ENCODE data around the gene KCNQ5.
"Not testable (repeated sequence)": the region's sequence is repeated elsewhere in the genome, so short reads cannot be mapped to it uniquely, and the experiment has no call there.

KCNQ5 gene

DNA sequence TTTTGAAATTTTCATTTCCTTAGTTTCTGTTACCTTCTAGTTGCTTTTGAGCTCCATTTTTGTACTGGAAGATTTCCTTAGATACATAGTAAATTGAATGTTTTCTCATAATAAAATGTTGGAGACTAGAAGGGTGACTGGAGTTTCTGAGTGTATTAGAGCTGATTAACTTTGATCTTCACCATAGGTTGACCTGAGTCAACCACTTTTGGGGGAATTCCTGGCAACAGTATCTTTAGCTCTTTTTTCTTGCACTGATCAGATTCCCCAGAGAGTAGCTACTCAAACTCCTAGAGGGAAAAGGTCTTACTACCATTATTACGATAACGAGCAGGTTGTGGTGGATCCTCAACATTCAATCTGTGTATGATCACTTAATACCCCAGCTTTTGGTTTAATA, 530.7 kb downstream of the KCNQ5 start:
- no peak for DNase-seq

DNA sequence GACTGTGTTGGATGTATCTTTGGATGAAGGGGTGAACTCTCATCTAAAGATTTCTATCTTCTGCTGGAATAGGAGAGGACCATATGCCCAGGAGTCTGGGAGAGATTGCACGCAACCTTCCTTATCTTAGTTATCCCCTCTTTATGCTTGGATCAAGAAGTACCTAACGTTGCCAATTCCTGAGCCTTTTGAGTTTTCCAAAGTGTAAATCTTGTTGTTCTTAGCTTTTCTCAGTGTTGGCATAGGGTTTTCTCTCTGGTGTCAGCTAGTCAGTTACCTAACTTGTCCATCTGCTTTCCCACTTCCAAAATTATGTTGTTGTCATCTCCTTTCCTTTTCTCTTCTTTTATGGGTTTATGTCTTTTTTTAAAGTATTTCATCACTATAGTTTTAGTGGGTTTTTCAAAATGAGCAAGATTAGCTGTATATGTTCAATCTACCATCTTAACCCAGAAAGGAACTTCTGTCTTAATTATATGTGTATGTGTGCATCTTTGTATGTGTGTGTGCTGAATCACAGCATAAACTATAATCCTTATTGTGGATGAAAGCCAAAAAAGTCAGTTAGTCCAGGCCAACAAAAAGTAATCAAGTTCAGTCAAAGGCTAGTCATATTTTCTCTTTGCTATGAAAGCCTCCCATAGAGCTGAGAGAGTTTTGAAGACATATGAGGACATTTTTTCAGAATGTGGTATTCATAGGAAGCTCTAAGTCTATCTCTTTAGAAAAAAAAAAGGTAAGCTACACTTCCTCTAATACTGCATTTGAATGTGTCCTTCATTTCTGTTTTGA, 531.3 kb downstream of the KCNQ5 start:
- DNase-seq = no peak

DNA sequence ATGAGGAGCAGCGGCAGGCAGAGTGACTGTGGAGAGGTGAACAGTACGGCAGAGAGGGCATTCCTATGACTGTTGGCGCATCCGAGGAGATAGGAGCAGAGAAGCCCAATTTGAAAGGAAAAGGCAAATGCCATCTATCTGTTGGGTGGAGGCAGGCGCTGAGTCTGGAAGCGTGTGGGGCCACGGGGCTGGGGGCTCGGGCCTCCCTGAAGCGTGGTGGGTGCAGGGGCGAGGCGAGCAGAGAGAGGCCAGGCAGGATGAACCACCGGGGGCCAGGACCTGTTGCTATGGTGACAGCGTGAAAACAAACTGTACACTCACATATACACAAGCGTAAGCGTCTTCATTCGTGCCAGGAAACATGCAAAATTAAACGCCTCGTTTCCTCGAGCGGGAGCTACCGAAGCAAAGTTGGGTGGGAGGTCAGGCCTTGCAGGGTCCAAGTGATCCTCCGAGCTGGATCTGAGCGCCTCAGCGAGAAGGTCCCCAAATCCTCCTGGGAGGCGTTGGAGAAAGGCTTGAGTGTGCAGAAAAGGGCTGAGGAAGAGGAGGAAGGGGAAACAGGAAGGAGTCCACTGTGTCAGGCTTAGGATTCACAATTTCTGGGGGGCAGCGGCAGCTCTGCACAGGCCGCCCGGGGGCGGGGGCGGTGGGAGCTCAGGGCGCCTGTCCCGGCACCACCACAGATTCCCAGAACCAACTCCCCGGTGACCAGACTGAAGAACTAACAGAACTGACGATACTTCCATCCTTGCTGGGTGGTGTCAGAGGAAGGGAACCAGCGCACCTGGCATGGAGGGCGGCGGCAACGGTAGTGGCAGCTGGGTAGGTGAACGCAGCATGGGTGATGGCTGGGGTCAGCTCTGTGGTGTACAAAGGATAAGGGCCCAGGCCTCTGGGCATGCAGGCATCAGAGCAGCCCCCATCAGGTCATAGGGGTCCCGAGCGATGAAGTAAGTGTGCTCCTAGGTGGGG, 535.2 kb downstream of the KCNQ5 start:
- no peak for DNase-seq

DNA sequence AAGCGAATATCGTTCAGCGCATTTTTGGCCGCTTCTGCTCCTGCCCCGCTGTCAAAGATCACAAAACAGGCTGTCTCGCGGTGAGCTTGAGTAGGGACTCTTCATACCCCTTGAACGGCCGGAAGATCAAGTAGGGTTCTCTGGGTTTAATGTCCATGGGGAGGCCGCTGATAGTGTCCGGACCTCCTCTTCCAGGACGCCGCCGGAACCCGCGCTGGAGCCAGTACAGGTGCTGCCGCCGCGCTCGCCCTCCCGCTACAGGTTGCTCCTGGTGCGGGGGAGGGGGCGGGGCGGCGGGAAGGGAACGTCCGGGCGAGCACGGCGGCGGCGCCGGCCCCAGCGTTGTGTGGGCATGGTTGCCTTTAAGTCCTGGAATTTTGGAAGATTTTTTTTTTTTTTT, 536.0 kb downstream of the KCNQ5 start:
- DNase-seq = no peak

DNA sequence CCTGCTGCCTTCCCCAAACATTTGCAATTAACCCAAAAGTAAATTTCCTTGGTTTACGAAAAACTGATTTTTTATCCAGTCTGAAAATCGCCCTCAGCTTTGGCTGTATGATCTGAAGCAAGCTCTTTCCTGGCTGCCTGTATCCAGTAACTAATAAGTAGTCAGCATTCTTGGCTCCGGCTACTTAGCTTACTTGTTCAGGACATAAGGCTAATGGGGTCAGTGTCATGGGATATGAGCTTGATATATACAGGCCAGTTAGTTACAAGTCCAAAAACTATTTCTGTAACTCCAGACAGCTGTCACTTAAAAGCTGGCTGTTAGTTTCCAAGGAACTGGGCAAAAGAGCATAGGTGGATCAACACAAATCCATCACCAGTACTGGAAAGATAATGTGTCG, 547.2 kb downstream of the KCNQ5 start:
- DNase-seq = no peak

DNA sequence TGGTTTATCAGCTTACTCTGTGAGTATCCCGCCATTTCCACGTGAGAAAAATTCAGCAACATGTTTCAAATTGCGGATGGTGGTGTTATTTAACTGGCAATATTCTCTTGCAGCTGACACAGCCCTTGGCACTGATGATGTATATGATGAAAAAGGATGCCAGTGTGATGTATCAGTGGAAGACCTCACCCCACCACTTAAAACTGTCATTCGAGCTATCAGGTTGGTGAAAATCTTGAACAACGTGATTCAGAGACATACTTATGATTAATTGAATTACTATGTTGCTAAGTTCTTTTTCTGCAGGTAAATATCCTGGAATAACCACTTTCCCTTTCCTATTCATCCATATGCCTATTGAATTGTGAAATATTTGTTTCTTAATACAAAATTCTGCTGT, 547.8 kb downstream of the KCNQ5 start:
- no peak for DNase-seq

DNA sequence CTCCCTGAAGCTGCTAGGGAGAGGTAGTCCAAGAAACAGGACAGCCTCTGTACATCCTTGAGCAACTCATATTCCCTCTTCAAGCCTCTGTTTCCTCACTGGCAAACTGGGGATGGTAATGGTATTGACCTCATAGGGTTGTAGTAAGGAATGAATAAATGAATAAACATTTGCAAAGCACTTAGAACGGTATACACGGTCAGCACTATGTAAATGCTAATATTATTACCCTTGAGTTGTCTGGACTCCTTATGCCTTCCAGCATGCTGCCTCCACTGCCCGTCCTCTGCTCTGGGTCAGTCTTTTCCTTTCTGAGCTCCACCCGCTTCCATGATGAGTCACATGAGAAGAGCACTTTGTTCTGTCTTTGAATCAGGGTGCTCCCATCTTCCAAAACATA, 552.8 kb downstream of the KCNQ5 start:
- DNase-seq = no peak

DNA sequence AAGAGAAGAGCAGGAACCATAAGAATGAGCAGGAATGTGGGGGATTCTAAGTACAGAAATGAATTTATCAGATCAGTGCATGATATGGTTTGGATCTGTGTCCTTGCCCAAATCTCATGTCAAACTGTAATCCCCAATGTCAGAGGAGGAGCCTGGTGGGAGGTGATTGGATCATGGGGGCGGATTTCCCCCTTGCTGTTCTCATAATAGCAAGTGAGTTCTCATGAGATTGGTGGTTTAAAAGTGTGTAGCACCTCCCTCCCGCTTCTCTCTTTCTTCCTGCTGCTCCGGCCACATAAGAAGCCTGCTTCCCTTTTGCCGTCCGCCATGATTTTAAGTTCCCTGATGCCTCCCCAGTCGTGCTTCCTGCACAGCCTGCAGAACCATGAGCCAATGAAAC, 554.2 kb downstream of the KCNQ5 start:
- no peak for DNase-seq

DNA sequence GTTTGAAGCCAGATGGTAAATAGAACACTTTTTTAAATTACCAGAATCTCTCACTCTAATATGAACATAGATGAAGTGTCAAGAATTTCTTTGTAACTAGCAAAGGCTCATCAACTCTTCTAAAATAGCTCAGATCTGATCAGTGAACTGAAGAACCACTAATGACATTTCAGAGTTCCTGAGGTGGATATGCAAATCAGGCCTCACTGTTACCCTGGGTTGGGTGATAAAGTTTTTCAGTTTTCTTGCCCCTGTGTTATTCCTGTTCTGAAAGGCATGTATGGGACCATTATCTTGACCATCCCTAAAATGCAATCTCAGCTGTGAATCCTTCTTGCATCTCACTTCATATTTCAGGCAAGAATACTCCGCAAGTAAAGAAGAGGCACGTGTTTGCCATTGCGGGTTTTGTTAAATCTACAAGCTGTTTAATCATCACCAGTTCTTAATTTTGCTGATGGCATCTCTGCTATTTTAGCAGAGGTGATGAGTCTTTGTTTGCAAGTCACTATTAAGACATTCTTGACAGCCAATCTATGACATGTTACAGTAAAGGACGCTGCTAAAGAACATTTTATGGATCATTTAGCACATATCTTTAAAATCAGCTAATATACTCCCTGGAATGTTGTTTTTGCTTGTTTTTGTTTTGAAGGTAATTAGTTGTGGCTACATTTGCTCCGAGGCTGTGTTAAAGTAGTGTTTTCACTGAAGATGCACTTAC, 555.5 kb downstream of the KCNQ5 start:
- DNase-seq = no peak

DNA sequence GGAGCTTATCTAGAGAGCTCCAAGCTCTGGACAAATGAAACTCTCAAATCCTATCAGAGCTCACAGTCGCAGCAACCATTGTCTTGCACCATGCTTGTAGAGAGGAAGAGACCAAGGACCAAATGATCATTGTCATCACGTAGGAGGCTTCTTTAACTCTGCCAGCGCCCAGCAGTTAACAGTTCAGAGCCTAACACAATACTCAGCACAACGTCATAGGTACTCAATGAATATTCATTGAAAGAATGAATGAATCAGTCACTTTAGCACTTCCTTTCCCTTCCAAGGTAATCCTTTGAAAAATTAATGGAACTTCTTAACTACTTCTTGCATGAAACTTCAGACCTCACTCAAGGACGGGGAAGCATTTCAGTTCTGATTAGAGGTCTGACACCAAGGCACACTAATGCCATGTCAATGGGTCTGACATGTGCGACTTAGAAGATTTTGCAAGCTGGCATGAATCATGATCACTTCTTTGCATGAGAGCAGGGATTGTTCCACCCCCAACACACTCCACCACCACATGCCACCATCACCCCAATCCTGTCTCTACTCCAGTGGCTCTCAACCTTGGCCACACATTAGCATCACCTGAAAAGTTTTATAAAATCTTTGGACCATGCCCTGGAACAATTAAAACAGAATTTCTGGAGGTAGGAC, 558.3 kb downstream of the KCNQ5 start:
- DNase-seq = no peak

DNA sequence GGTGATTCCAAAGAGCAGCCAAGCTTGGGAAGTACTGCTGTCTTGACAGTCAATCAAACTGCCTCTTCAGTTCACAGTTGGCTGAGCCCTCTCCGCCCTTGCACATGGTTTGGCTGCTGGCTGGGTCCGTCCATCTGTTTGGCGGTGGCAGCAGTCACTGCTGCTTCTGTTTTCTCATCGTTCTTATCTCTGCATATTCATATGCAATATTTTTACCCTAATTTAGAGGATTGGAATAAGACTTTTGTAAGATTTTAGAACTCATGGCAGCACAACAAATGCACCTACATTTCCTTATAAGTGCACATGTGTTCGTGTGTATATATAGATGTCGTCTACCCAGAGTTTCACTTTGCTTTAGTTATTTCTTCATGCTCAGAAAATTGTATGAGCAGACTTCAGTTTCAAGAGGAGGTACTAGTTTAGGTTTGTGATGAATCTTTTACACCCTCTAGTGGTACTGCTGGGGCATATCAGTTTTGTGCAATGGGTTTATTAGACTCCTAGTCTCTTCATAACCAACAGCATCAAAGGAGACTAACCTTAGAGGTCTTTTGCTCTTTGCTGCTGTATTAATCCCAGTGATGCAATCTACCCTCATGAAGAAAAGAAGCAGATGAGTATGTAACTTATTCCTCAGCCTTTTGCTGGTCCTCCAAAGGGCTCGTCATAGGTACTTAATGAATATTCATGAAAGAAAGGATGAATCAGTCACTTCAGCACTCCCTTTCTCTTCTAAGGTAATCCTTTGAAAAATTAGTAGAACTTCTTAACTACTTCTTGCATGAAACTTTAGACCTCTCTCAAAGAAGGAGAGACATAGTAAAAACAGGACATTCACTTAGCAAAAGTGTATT, 559.1 kb downstream of the KCNQ5 start:
- peak; percentile 28 for DNase-seq

DNA sequence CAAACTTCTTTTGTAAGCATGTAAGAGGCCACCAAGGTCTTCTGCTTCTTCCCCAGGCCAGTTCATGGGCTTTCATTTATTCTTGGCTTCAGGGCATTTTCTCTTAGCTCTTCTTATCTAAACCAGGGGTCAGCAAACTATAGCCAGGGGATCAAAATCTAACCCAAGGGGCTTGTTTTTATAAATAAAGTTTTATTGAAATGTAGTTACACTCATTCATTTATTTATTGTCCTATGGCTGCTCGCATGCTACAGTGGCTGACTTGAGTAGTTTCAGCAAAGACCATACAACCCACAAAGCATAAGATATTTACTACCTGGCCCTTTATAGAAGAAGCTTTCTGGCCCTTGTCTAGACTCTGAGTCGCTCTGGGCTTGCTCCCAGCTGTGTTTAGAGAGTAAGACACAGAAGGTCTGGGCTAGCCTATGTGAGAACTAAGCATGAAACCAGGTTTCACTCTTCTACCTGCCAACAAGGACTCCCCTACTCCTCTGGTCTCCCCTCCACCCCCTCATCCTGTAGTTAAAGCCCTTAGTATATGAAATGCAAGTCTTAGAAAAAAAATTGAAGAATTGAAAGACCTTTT, 560.2 kb downstream of the KCNQ5 start:
- no peak for DNase-seq

DNA sequence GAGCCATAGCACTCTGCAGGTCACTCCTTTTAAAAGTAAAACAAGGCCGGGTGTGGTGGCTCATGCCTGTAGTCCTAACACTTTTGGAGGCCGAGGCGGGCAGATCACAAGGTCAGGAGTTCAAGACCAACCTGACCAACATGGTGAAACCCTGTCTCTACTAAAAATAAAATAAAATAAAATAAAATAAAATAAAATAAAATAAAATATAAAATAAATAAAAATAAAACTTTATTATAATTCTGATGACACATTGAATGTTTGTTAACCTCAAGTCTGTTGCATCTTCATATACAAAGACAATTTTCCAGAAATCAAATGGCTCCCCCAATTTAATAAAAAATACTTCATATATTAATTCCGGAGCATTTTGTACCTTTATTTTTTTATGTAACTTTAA, 571.4 kb downstream of the KCNQ5 start:
- DNase-seq = not testable (repeated sequence)

DNA sequence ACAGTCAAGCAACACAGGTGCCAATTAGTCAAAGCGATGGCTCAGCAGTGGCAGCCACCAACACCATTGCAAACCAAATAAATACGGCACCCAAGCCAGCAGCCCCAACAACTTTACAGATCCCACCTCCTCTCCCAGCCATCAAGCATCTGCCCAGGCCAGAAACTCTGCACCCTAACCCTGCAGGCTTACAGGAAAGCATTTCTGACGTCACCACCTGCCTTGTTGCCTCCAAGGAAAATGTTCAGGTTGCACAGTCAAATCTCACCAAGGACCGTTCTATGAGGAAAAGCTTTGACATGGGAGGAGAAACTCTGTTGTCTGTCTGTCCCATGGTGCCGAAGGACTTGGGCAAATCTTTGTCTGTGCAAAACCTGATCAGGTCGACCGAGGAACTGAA, 572.9 kb downstream of the KCNQ5 start:
- no peak for DNase-seq

DNA sequence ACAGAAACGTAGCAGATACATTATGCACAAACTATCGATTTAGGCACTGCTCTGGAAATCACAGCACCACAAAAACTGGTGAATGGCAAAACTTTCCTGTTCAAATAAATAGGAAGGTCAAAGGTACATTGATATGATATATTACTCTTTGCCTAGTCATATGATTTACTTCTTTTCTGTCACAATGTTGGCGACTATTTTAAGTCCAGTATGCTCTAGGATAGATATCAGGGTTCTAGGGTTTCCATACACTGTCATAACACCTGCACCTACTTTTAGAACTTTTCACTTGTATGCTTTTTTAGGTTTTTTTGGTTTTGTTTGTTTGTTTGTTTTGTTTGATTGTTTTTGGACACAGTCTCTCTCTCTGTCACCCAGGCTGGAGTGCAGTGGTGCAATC, 578.4 kb downstream of the KCNQ5 start:
- DNase-seq = no peak

DNA sequence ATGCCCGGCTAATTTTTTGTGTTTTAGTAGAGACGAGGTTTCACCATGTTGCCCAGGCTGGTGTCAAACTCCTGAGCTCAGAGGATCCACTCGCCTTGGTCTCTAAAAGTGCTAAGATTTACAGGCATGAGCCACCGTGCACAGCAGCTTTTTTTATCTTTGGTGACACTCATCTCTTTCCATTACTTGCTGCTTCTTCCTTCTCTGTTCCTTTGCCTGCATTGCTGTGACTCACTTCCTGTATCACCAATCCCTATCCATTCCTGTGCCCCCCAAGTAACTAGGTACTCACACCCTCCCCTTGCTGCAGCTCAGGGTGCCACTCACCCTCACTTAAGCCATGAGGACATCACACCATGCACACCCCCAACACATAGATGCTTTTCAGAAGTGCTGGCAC, 578.9 kb downstream of the KCNQ5 start:
- no peak for DNase-seq

DNA sequence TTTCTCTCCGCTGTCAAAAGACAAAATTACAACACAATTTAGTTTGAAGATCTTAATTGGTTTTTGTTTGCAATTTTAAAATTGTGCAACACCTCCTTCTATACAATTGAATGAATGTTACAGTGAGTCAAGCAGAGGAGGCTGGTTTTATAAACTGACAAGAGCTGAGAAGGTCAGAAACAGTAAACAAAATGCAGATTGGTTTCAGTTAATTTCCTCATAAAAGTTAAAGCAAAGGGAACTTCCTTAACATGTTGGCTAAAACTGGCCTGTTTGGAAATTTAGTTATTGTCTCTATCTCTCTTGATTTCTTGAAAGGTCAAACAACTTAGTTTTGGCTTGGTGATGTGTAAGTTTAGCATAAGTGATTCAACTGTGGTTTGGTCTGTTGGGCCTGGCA, 581.2 kb downstream of the KCNQ5 start:
- DNase-seq = no peak

DNA sequence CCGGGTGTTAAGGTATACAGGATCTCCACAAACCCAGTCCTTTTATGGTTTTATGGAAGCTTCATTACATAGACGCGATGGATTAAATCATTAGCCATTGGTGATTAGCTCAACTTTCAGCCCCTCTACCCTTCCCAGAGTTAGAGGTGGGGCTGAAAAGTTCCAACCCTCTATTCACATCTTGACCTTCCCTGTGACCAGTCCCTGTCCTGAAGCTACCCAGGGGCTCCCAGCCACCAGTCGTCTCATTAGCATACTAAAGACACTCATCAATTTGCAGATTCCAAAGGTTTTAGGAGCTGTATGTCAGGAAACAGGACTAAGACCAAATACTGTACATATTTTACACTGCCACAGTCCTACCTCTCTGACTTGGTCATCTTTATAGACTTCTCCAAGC, 582.4 kb downstream of the KCNQ5 start:
- DNase-seq = no peak

DNA sequence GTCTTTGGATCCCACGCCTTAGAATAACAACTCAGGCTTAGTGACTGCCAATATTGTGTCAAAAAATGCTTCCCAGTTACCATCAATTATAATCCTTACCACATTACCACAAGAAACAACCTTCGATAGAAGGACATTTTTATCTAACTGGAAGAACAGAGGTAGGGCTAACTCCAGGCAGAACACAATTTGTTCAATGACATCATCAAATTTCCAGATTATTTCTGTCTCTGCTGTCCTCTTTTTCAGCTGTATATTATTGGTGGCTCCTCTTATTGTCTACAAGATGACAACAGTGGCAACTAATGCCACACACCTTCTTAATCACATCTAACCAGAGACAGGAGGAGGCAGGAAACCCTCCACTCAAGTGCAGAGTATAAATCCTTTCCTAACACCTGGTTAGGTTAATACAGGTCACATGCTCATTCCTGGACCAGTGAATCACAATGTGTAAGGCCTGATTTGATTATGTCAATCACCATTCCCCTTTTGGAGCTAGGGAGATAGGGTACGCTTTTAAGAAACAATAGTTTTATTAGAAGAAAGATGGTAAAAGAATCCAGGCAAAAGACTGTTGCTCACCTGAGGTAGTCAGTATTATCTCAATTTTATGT, 585.5 kb downstream of the KCNQ5 start:
- DNase-seq = no peak

DNA sequence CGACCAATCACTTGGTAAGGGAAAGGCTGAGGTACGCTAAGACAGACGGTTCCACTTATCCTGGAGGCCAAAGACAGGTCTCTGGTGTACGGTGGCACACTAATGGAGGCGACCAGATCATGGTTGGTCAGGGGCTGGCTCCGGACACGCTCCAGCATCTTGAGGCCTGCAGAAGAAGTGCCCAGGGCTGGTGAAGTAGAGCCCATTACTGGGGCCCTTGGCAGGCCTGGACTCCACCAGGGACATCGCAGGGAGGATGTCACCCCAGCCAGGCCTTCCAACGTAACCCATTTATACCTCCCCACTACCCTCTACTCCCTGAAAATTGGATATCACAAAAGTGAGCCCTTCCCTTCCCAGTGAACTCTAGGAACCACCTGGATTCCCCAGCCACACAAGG, 587.3 kb downstream of the KCNQ5 start:
- DNase-seq = no peak

DNA sequence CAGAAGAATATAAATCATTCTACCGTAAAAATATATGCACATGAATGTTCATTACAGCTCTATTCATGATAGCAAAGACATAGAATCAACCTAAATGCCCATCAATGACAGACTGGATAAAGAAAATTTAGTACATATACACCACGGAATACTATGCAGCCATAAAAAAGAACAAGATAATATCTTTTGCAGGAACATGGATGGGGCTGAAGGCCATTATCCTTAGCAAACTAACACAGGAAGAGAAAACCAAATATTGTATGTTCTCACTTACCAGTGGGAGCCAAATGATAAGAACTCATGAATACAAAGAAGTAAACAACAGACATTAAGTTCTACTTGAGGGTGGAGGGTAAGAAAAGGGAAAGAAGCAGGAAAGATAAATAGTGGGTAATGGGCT, 595.0 kb downstream of the KCNQ5 start:
- no peak for DNase-seq
